Measurements from ENCODE around the gene DCST1. TPM values are rescaled to one million over a fixed set of nuclear protein-coding genes. Genes with fewer than 3 reads are reported as not detected.

Gene DCST1
- polyA plus RNA-seq, 3 donors, result not detected

- no peak overlapping the region for H3K27ac ChIP-seq (ENCODE audit: low read depth, low read length)
- 74 to 88% (median 83%) methylated on average over 5 of the region's 5 CpGs for WGBS, 3 donors
Measured at GRCh38 chr1:155023627-155024026, 10.0 kb upstream of the DCST1 start.

- 89 to 91% (median 90%) methylated on average over 9 of the region's 9 CpGs for WGBS, 3 donors
- no peak overlapping the region for H3K27ac ChIP-seq (ENCODE audit: low read depth, low read length)
Measured at GRCh38 chr1:155024315-155024714, 9.3 kb upstream of the DCST1 start.

GRCh38 chr1:155026154-155026553 is 7.5 kb upstream of the DCST1 start:
- H3K27ac ChIP-seq (ENCODE audit: low read depth, low read length), result no peak overlapping the region
- 68 to 78% (median 75%) methylated on average over 9 of the region's 9 CpGs for WGBS, 3 donors

DNA sequence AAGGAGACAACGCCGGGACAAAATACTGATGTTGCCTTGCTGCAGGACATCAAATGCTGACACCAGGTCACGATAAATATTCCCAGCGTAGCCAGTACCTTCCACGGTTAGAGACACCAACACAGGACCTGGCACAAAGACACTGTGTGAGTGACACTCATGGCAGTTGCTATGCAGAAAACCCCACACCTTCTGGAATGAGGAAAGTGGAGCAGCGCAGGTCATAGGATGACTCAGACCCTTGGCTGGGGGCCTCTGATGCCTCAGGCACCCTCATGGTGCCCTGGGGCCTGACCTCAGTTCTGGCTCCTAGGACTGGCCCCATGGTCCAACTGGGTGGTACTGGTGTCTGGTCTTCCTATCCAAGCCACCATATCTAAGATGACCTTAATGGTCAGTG is 7.0 kb upstream of the DCST1 start:
- no peak overlapping the region for H3K27ac ChIP-seq (ENCODE audit: low read depth, low read length)
- 91 to 95% (median 91%) methylated on average over 6 of the region's 6 CpGs for WGBS, 3 donors

GRCh38 chr1:155029513-155030242 is 3.9 kb upstream of the DCST1 start:
- no peak overlapping the region for H3K27ac ChIP-seq (ENCODE audit: low read depth, low read length)
- 84 to 87% (median 85%) methylated on average over 15 to 16 of the region's 16 CpGs for WGBS, 3 donors

- no peak overlapping the region for H3K27ac ChIP-seq (ENCODE audit: low read depth, low read length)
- 85 to 89% (median 86%) methylated on average over 15 of the region's 15 CpGs for WGBS, 3 donors
Measured at GRCh38 chr1:155030243-155030795, 3.3 kb upstream of the DCST1 start.

- WGBS, 3 donors, result 79 to 84% (median 82%) methylated on average over 8 to 11 of the region's 11 CpGs
- H3K27ac ChIP-seq (ENCODE audit: low read depth, low read length), result no peak overlapping the region
Measured at GRCh38 chr1:155030899-155031298, 2.7 kb upstream of the DCST1 start.

GRCh38 chr1:155032886-155033285 is 738 bp upstream of the DCST1 start:
- WGBS, 3 donors, result 81 to 89% (median 87%) methylated on average over 12 of the region's 12 CpGs
- no peak overlapping the region for H3K27ac ChIP-seq (ENCODE audit: low read depth, low read length)

GRCh38 chr1:155034318-155035208 is 939 bp downstream of the DCST1 start:
- no peak overlapping the region for H3K27ac ChIP-seq (ENCODE audit: low read depth, low read length)
- WGBS, 3 donors, result 82 to 90% (median 89%) methylated on average over 20 of the region's 20 CpGs

GRCh38 chr1:155035936-155036335 is 2.3 kb downstream of the DCST1 start:
- WGBS, 3 donors, result 70 to 86% (median 71%) methylated on average over 2 of the region's 2 CpGs
- no peak overlapping the region for H3K27ac ChIP-seq (ENCODE audit: low read depth, low read length)

DNA sequence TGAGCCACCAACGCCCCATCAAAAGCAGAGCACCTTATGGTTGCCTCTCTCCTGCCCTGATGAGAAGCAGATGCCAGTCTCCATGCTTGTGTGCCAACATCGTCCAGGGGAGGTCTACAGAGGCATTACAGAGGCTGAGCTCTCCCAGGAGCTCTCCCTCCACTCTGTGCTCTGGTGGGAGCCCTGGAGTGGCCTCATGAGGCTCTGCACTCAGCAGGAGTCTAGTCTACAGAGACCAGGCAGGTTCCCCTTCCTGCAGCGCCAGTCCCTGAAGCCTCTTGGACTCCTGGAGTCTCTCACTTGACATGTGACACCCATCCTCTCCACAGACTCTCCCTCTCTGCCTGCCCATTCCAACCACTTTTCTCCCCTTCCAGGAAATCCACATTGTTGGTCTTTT is 3.4 kb downstream of the DCST1 start:
- no peak overlapping the region for H3K27ac ChIP-seq (ENCODE audit: low read depth, low read length)
- WGBS, 3 donors, result 89 to 93% (median 91%) methylated on average over 3 of the region's 3 CpGs

DNA sequence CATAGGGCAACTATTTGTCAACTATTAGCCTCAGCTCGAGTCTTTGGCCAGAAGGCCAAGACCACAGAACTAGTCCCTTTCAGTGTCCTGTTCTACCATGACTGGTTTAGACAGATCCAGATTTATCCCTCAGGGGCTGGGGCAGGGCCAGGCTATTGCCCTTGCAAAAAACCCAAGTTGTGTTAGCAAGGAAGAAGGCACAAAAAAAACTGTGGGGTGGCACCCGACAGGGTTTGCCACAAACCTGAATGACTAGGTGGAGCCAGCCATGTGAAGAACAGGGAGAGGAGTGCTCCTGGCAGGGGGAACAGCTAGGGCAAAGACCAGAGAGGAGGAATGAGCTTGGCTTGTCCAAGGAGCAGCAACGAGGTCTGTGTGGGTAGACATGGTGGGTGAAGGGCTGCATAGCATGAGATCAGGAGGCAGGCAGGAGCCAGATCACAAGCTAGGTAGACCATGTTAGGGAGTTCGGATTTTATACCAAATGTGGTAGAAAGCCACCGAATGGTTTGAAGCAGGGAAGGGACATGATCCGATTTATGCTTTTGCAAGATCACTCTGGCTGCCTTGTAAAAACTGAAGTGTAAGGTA is 4.3 kb downstream of the DCST1 start:
- H3K27ac ChIP-seq (ENCODE audit: low read depth, low read length), result no peak overlapping the region
- WGBS, 3 donors, result 82 to 92% (median 87%) methylated on average over 6 of the region's 6 CpGs

DNA sequence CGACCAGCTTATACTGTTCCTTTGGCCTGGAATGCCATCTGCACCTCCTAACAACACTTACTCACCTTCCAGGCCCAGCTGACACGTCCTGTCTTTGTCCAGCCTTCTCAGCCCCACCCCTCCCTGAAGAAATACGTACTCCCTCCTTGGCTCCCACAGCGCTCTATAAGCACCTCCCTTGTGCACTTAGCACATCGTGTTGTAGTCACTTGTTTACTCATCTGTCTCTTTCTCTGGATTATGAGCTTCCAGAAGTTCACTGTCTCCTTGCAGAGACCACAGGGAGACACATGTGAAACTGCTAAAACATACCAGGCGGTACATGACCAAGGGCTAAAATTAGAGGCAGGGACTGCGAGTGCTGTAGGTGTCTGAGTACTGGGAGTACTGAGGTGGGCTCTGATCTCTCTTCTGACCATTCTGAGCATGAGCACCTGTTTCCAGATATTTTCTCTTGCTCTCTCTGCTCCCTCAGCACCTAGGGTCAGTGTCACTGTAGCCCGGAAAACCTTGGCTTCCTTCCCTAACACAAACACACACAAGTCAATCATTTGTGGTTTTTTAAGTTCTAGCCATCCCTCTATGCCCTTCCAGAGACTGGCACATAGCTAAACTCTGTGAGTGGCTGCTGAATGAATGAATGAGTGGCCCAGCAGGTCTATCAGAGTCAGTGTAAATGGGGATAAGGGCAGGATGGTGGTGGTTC is 5.1 kb downstream of the DCST1 start:
- 33 to 45% (median 35%) methylated on average over 8 of the region's 8 CpGs for WGBS, 3 donors
- H3K27ac ChIP-seq (ENCODE audit: low read depth, low read length), result no peak overlapping the region

- no peak overlapping the region for H3K27ac ChIP-seq (ENCODE audit: low read depth, low read length)
- 59 to 78% (median 71%) methylated on average over 4 of the region's 4 CpGs for WGBS, 3 donors
Measured at GRCh38 chr1:155039308-155039669, 5.7 kb downstream of the DCST1 start.

GRCh38 chr1:155040358-155041093 is 6.9 kb downstream of the DCST1 start:
- WGBS, 3 donors, result 88 to 95% (median 93%) methylated on average over 14 of the region's 14 CpGs
- no peak overlapping the region for H3K27ac ChIP-seq (ENCODE audit: low read depth, low read length)

GRCh38 chr1:155042789-155043188 is 9.2 kb downstream of the DCST1 start:
- no peak overlapping the region for H3K27ac ChIP-seq (ENCODE audit: low read depth, low read length)
- WGBS, 3 donors, result 80 to 83% (median 82%) methylated on average over 5 of the region's 5 CpGs

DNA sequence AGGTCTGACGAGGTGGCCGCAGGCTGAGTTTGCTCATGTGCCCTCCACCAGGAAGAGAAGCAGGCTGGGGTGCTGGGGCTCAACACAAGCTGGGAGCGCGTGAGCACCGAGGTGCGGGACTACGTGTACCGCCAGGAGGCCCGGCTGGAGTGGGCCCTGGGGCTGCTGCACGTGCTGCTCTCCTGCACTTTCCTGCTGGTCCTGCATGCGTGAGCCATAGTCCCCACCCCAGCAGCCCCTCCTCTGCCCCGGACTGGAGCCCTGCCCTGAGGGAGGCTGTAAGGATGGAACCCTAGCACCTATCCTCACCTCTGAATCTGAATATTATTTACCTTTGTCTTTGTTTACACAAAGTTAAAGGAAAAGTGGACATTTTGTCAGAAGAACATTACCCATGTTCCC is 9.7 kb downstream of the DCST1 start:
- 53 to 83% (median 65%) methylated on average over 9 to 12 of the region's 12 CpGs for WGBS, 3 donors
- no peak overlapping the region for H3K27ac ChIP-seq (ENCODE audit: low read depth, low read length)

GRCh38 chr1:155043793-155044192 is 10.2 kb downstream of the DCST1 start:
- WGBS, 3 donors, result 61 to 79% (median 71%) methylated on average over 3 of the region's 3 CpGs

More at GRCh38 chr1:155043793-155044192, 10.2 kb downstream of the DCST1 start:
- H3K27ac ChIP-seq (ENCODE audit: low read depth, low read length), result no peak overlapping the region
